Putamen (tissue), 1 donor: ENCODE measurements around the gene CTNNA3.

Source experiments
- DNase-seq: peaks from one replicate; pipeline ENCODE4 v3.0.0-alpha.2; 2016; ENCODE audit warnings: low spot score

The CTNNA3 gene

DNA sequence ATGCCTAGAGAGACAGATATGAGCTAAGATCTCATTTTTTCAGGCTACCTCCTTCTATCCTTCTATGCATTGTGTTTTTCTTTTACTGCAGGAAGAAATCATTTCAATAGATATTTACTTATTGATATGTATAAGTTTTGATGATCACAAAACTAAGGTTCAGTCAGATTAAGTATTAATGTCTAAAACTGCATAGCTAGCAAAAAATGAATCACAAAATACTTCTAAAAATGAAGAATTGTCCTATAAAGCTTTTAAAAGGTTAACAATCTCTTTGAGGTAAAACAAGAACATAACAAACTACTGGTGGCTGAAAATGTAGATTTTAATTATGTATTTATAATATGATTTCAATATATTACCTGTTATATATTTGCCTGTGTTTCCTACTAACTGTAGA, 1403.1 kb downstream of the CTNNA3 start:
- no peak for DNase-seq

DNA sequence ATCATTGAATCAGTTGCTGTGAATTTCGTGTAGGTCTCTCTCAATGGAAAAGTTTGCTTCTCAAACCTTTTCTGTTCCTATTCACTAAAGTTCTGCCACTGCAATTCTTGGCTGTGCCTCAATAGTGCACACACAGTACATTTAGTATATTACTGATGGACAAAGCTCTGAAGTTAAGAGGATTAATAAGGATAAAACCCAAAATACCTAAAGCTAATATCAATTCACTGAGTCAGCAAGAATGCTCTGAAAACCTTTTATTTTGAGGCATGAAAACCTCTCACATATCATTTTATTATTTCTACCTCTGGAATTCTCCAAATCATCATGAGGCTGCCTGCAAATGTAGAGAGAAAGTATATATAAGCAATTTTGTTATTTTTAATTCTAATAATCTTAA, 1403.5 kb downstream of the CTNNA3 start:
- no peak for DNase-seq

DNA sequence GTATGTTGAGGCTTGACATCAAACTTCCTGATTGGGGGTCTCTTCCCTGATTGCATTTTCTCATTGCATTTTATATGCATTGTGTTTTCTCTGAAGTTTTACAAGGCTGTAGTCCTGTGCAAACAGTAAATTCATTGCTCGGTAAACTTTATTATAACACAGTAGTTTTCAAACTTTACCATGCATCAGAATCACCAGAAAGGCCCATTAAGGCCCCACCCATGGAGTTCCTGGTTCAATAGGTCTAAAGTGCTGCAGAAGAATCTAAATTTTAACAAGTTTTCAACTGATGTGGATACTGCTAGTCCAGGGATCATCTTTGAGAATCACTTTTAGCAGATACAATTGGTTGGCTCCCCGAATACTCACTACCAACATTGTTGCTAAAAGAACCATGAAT, 1404.9 kb downstream of the CTNNA3 start:
- no peak for DNase-seq

DNA sequence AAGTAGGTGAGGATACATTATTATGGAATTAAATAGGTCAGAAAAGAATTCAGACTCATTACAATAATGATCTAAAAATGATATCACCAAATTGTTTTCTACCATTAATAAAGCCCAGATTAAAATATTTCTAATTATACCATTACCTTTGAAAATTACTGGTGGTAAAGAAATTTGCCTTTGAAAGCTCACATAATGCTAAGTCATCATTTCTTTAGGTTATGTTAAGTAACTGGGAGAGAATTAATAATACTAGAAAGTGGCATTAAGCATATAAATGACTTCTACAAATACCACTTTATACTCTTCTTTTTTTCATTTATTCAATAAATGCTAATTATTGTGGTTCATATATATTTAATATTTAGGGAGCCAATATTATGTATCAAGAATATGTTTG, 1411.4 kb downstream of the CTNNA3 start:
- no peak for DNase-seq

DNA sequence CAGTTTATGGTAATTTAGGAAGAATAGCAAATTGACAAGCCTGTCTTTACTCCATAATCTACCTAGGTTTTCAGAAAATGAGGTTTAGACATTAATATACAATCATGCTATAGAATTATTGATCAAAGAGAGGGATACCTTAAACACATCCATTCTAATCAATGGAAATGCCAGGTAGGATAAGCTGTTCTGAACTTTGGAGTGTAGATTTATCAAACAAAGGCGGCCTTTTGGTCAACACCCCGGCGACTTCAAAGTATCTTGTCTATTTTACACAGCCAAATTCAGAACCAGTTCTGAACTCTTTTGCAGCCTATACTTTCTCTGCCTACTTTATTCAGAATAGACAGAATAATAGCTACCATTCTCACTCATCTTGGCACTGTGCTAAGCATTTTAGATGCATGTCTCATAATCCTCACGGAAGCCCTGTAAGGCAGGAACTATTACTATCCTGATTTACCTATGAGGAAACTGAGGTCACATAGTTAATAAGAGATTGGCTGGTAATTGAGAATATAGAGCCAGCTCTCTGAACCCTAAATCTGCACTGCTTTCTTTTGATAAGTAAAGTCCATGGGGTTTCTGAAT, 1412.0 kb downstream of the CTNNA3 start:
- no peak for DNase-seq

DNA sequence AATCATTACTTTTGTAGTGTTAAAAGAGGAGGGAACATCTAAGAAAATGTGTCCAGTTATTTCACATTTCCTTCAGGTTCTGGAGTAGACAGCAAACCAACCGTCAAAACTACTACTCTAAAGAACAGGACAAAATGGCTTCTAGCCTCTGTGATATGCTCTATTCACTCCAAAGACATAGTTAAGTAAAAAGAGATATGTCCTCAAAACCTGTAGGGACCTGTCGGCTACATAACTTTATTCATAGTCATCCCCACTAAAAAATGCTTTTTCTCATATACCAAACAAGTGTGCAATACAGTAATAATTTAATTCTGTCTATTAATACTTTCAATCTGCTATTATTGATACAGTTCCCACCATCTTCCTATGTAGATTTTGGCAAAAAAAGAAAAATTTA, 1412.9 kb downstream of the CTNNA3 start:
- DNase-seq: no peak

DNA sequence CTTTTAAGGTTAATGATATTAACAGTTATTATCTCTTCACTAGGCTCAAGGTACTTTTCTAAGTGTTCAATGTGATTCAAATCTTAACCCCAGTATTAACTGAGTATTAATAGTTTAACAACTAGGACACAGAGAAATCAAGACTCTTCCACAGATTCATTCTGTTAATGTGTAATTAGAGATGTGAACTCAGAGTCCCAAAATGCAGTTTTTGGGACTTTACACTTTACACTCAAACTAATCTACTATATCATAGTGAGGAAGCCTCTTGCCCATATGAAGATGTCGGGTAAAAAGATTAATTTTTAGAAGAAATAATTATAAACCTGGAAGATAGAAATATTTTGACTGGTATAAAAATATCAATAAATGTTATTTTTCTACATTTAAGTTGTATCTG, 1414.7 kb downstream of the CTNNA3 start:
- DNase-seq: no peak

DNA sequence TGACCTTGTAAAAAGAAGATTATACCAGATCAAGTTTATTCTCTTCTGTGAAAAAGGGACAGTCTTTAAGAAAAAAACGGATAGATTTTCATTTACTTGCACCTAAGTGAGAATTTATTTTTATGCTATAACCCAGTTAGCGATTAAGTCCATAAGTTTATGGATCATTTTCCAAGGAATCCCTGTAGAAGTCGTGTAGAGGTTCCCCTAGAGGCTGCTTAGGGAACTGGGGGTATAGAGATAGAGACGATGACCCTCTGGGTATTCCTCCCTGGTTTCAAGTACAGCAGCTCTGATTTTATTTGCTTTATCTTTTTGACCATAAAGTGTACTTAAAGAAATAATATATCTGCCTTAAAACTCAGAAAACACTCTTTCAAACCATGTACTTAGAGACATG, 1418.5 kb downstream of the CTNNA3 start:
- DNase-seq: no peak

DNA sequence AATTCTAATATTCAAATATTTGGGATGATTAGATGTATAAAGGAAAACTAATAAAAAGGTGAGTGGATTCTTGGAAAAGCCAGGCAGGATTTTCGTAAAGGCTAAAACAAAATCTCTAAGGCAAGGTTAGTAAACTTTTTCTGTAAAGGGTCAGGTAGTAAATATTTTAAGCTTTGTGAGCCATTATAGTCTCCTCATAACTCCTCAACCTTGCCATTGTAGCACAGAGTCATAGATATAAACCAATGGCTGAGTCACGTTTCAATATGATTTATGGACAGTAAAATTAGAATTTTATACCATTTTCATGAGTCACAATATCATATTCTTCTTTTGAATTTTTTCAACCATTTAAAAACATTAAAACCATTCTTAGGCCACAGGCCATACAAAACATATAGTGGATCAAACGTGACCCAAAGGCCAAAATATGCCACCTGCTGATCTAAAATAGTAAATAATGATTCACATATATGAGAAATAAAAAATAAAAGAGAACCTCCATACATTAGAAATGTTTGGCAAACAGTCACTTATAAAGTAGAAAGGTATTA, 1422.0 kb downstream of the CTNNA3 start:
- DNase-seq: no peak

DNA sequence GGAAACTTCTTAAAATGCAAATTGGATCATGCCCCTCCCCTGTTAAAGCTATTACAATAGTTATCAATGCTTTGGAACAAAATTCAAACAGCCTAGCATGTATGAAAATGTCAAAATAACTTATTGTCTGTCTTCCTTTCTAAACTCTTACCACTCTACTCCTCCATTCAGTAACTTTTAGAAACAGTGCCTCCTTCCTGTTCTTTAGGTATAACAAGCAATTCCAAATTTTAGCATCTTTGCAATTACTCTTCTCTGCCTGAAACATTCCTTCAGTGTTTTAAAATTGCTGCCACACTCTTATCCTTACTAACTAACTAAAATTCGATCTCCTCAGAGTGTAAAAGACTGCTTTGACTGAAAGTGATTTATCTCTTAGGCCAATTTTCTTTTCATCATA, 1430.6 kb downstream of the CTNNA3 start:
- no peak for DNase-seq

DNA sequence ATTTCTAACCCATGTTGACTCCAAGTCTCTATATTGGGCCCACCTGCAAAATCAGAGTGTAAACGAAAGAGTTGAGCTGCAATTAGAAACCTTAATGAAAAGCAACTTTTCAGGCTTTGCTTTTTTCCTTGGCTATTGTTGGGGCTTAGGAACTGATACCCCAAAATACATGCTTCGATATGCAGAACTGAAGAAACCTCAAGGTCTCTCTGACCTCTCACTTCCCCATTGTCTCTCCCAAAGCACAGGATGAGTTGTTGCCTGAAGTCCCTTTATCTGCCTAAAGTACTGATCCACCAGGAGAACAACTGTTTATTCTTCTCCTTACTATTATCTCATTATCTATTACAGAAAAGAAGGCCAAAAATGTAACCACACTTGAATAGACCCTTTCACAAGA, 1436.2 kb downstream of the CTNNA3 start:
- DNase-seq: no peak

DNA sequence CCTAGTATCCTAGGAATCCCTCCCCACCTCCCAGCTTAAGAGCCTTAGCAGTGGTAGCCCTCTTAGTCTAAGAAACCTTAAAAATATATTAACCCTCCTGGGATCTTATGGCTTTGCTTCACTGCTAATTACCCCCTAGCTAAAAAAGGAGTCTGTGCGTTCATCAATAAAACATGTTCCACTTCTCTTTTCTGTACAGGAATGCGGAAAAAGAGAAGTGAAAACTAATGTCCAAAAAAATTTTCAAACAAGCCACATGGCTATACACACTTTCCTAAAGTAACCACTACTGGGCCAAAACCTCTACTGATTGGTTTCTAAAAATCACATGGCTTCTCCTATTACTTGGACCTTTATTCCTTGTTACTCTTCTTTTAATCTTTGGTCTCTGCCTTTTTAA, 1437.3 kb downstream of the CTNNA3 start:
- DNase-seq: no peak

DNA sequence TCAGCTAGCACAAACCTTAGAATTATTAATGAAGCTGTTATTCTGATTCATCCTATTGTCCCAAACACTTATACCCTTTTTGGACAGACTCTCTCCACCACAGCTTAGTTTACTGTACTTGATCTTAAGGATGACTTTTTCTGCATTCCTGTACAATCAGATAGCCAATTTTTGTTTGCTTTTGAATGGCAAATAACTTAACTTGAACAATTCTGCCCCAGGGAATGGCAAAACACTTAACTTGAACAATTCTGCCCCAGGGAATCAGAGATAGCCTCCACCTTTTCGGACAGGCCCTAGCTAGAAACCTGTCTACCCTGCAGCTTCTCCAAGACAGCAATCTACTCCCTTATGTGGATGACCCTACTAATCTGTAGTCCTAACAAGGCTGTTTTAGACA, 1438.2 kb downstream of the CTNNA3 start:
- DNase-seq: no peak

DNA sequence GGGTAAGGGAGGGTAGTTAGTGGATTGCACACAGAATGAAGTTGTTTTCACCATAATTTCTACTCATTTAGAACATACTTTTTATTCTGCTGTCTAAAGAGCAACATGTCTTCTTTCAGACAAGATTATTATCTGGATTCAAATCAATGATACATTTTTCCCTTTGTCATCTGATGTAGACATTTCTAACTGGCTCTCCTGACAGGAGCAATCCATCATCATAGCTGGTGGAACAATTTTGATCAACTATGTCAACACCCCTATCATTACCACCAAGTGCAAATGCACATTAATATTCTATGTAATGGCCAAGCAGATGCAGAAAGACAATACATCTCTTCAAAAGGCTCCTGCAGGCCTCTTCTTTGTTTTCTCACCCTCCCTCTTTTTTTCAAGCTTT, 1443.0 kb downstream of the CTNNA3 start:
- no peak for DNase-seq

DNA sequence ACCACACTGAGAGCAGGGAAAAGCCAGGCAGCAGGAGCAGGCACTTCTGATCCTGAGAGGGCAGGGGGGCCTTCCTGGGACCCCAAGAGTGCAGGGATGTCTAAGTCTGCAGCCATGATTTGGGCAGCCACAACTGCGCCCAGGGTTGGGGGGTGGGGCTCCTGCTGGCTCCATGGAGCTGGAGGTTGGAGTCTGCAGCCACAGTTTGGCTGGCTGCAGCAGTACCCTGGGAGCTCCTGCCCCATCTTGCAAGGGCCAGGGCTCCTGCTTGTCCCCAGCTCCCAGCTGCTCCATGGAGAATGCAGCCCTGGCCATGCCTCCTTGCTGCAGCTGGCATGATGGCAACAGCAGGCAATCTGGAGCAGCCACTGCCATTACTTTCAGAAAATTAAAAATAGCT, 1449.8 kb downstream of the CTNNA3 start:
- DNase-seq: no peak

DNA sequence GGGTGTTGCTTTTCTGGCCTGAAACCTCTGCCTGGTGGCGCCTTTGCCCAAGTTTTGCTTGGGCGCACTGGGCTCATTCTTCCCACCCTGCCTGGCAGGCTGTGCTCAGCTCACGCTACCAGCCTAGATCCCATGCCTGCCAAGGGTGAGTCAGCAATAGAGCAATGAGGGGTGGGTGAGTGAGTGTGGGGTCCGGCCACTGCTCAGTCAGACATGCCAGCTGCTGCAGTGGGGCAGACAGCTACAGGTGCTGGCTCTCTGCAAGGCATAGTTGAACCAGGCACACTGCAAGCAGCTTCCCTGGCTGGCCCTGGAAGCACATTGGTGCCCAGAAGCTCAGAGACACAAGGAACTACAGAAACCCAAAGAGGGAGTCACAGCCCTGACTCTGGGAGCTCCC, 1451.0 kb downstream of the CTNNA3 start:
- no peak for DNase-seq

DNA sequence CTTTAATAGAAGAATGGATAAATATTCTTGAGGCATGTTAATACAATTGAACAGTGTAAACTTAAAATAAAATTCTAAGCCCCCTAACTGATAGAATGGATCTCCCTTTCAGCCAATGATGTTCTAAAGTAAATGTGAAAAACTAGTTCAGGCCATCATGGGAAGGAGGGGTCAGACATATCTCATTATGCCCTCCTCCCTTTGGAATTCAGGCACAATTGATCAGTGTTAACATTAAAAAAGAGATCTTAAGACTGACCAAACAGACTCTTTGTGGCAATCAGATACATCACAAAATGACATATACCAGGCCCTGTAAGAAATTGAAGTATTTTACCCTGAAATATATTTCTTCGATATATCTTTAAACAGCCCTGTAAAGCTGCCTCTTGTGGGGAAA, 1453.1 kb downstream of the CTNNA3 start:
- DNase-seq: no peak

DNA sequence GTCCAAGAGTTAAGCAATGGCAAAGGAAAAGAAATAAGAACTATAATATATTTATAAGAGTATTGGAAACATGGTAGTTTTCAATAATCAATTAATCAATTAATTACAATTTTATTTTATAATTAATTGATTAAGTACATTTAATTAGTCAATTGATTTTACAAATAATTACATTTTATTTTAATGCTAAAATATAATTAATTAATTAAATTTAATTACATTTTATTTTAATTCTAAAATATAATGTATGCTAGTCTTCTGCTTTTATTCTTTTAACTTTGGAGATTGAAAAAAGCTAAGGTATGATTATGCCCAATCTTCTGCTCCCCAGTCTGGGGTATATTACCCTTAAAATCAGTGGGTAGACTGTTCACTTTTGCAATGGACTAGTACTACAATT, 1456.9 kb downstream of the CTNNA3 start:
- no peak for DNase-seq

DNA sequence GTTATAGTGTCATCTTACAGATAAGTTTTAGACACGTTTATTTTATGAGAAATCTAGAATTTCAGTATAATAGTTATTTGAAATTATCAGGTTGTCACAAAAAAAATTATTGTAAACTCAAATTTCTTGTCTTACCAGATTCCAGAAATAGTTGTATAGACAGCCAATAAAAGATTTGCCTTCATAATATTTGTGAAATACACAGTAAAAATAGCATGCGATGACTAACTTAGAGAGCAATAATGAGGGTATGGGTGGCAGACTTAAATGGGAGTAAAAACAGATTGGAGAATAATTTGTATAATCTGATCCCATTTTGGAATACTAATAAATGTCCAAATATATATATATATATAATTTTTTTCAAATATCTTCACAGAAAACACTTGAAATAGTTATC, 1457.7 kb downstream of the CTNNA3 start:
- no peak for DNase-seq

DNA sequence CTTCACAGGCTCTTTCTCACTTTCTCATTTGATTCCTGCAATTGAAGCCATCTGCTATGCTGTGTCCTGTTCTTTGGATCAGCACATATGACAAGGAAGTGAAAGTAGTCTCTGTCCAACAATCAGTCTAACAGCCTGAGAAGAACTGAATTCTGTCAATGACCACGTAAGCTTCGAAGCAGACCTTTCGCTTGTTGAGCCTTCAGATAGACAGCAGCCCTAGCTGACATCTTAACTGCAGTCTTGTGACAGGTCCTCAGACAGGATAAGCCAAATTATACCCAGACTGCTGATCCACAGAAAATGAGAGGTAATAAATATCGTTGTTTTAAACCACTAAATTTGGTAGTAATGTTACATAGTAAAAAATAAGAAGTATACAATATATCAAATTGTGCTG, 1461.1 kb downstream of the CTNNA3 start:
- no peak for DNase-seq

DNA sequence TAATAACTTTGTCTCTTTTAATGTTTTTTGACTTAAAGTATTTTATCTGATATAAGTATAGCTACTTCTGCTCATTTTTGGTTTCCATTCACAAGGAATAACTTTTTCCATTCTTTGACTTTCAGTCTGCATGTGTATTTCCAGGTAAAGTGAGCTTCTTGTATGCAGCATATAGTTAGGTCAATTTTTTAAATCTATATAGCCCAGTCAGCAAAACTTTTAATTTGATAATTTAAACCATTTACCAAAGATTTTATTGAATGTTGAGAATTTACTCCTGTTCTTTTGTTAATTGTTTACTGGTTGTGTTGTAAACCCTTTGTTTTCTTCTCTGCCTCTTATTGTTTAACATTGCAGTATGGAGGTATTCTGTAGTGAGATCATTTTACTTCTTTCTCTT, 1467.1 kb downstream of the CTNNA3 start:
- no peak for DNase-seq

DNA sequence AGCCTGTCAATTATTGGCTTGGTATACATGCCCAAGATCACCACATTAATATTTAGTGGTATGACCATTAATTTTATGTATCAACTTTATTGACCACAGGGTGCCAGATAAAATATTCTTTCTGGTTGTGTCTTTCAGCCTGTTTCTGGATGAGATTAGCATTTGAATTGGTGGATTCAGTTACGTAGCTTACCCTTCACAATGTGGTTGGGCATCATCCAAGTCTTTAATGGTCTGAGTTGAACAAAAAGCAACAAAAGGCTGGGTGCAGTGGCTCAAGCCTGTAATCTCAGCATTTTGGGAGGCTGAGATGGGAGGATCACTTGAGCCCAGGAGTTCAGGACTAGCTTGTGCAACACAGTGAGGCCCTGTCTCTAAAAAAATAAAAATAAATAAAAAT, 1472.3 kb downstream of the CTNNA3 start:
- no peak for DNase-seq

DNA sequence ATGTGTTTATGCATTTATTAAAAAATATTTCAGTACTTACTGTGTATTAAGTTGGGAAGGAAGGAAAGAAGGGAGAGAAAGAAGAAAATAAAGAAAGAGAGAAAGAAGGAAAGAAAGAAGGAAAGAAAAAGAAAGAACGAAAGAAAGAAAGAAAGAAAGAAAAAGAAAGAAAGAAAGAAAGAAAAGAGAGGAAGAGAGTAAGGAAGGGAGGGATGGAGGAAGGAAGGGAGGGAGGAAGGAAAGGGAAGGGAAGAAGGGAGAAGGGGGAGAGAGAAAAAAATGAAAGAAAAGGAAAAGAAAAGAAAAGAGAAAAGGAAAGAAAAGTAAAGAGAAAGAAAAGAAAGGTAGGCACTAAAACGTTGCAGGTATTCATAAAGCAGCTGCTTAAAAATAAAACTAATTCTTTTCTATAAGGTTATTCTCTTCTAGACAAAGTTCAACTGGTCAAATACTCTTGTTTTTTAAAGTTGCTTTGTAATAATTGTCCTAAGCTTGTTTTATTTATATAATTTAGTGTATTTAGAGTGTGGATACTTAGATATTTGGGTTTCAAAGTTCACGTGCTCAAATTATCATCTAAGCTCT, 1473.4 kb downstream of the CTNNA3 start:
- no peak for DNase-seq

DNA sequence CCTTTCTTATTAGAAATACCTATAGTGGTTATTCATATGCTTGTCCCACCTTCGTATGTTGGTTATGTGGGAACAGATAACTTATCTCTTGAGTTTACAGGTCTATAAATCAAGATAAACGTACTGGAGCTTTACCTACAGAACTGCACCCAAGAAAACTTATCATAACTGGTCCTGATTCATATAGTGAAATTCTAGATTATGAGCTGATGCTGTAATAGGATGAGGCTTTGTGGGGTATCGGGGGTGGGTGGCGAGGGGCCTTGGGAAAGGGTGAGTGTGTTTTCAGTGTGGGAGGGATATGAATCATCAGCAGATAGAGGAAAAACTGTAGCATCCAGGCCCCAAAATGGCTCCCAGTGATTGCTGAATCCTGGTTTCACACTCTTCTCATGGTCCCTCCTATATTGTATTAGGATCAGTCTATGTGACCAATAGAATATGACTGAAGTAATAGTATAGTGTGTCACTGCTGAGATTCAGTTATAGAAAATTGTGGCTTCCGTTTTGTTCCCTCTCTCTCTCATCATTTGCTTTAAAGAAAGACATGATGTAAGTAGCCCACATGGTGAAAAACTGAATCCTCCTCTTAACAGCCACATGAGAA, 1476.9 kb downstream of the CTNNA3 start:
- DNase-seq: no peak
